Trophoblast cell (in vitro differentiated cells and primary cell): ENCODE results near the gene ZDHHC24.

Source experiments
- DNase-seq, 2 donors: peaks; one replicate each; pipeline ENCODE4 v3.0.0-alpha.2; 2016
- H2AFZ ChIP-seq: 2 replicates; pipeline ENCODE4 v1.6.1; 2013; ENCODE audit warnings: low read length, moderate library complexity, mild to moderate bottlenecking; ENCODE audit not compliant: insufficient read depth, poor library complexity
- H2AK5ac ChIP-seq: 2 replicates; pipeline ENCODE4 v1.6.1; 2013; ENCODE audit warnings: mild to moderate bottlenecking, low read length
- H2BK120ac ChIP-seq: 2 replicates; pipeline ENCODE4 v1.6.1; 2013; ENCODE audit warnings: low read length, mild to moderate bottlenecking, moderate library complexity; ENCODE audit not compliant: insufficient read depth, poor library complexity
- H2BK12ac ChIP-seq: 2 replicates; pipeline ENCODE4 v1.6.1; 2013; ENCODE audit warnings: mild to moderate bottlenecking, low read length, moderate library complexity
- H2BK5ac ChIP-seq: 2 replicates; pipeline ENCODE4 v1.6.1; 2013; ENCODE audit warnings: low read length, low read depth, moderate library complexity, mild to moderate bottlenecking; ENCODE audit not compliant: poor library complexity
- H3K14ac ChIP-seq: 2 replicates; pipeline ENCODE4 v1.6.1; 2013; ENCODE audit warnings: mild to moderate bottlenecking, low read length
- H3K18ac ChIP-seq: 2 replicates; pipeline ENCODE4 v1.6.1; 2013; ENCODE audit warnings: mild to moderate bottlenecking, low read length
- H3K23ac ChIP-seq: 2 replicates; pipeline ENCODE4 v1.6.1; 2013; ENCODE audit warnings: low read length
- H3K27ac ChIP-seq: 2 replicates; pipeline ENCODE4 v1.5.1; 2013; ENCODE audit warnings: low read depth, mild to moderate bottlenecking, inconsistent platforms, low read length, moderate library complexity
- H3K27me3 ChIP-seq: 2 replicates; pipeline ENCODE4 v1.6.1; 2013; ENCODE audit warnings: inconsistent platforms, mild to moderate bottlenecking, low read length, moderate library complexity; ENCODE audit not compliant: insufficient read depth
- H3K36me3 ChIP-seq, 2 experiments: 1 replicate in 1 of 2; 2 replicates in 1 of 2; pipeline ENCODE4 v1.6.1; 2013; ENCODE audit warnings: low read length in 2 of 2, mild to moderate bottlenecking in 2 of 2, moderate library complexity in 1 of 2; ENCODE audit not compliant: insufficient read depth in 2 of 2, control insufficient read depth in 1 of 2
- H3K4ac ChIP-seq: 2 replicates; pipeline ENCODE4 v1.6.1; 2013; ENCODE audit warnings: low read depth, mild to moderate bottlenecking, low read length, moderate library complexity
- H3K4me1 ChIP-seq, 2 experiments: 1 replicate in 1 of 2; 2 replicates in 1 of 2; pipeline ENCODE4 v1.6.1; 2013; ENCODE audit warnings: low read length in 2 of 2, mild to moderate bottlenecking in 2 of 2, moderate library complexity in 1 of 2; ENCODE audit not compliant: insufficient read depth in 2 of 2, control insufficient read depth in 1 of 2
- H3K4me2 ChIP-seq: 2 replicates; pipeline ENCODE4 v1.6.1; 2013; ENCODE audit warnings: inconsistent platforms, mild to moderate bottlenecking, low read length, moderate library complexity
- H3K4me3 ChIP-seq: 2 replicates; pipeline ENCODE4 v1.5.1; 2013; ENCODE audit warnings: mild to moderate bottlenecking, low read depth, low read length, inconsistent platforms
- H3K79me1 ChIP-seq: one replicate; pipeline ENCODE4 v1.6.1; 2013; ENCODE audit warnings: low read length
- H3K79me2 ChIP-seq: 2 replicates; pipeline ENCODE4 v1.6.1; 2013; ENCODE audit warnings: low read length, mild to moderate bottlenecking; ENCODE audit not compliant: control insufficient read depth, insufficient read depth, poor library complexity
- H3K9ac ChIP-seq: 2 replicates; pipeline ENCODE4 v1.6.1; 2013; ENCODE audit warnings: mild to moderate bottlenecking, low read length
- H3K9me3 ChIP-seq: 2 replicates; pipeline ENCODE4 v1.6.1; 2013; ENCODE audit warnings: low read depth, mild to moderate bottlenecking, control low read depth, inconsistent platforms, low read length; ENCODE audit not compliant: insufficient read depth
- H4K12ac ChIP-seq: 2 replicates; pipeline ENCODE4 v1.6.1; 2013; ENCODE audit warnings: low read depth, mild to moderate bottlenecking, low read length, moderate library complexity
- H4K8ac ChIP-seq: 2 replicates; pipeline ENCODE4 v1.6.1; 2013; ENCODE audit warnings: low read depth, mild to moderate bottlenecking, low read length, moderate library complexity
- H4K91ac ChIP-seq: one replicate; pipeline ENCODE4 v1.6.1; 2013; ENCODE audit warnings: low read depth, mild to moderate bottlenecking, low read length, moderate library complexity
- WGBS: extraction: QIAGEN DNeasy Blood & Tissue Kit; methylation state at CpG from one replicate; pipeline ENCODE4 v1.1.7; 2013; ENCODE audit warnings: missing lambda C conversion rate; ENCODE audit not compliant: insufficient read length, insufficient coverage; ENCODE audit errors: extremely low coverage; 5-methylcytosine and 5-hydroxymethylcytosine counted together

The ZDHHC24 gene

DNA sequence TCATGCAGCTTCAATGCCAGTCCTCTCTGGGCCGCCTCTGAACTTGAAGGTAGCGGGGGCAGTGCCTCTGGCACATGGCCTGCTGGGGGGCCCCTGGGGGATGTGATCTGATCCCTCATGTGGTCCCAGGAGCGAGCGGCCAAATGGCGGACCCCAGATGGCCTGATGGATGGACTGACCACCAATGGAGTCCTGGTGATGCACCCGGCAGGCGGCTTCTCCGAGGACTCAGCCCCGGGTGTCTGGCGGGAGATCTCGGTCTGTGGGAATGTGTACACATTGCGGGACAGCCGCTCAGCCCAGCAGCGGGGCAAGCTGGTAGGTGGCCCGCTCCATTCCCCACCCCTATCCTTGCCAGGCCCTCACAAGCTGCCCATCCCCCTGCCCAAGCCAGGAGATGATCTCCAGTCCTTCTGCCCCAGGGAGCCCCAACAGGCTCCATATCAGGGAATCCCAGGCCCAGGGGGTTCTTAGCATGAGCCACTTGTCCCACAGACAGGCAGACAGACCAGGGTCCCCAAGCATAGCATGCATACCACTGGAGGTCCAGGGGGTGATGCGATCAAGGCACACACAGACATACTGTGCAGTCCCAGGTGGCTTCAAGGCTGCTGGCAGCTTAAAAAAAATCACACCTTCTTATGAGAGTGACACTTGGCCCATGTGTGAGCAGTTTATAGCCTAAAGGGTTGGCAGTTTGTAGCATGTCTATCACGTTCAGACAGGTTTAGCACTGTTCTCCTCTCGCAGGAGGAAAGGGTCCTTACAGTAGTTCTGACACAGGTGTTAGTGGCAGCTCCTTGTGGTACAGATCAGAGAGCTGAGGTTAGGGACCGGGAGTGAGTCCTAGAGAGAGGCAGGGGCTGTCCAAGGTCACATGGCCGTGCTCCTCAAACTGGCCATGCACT, 72.0 kb downstream of the ZDHHC24 start:
- H3K4me3 ChIP-seq, result no peak overlapping the region
- H3K14ac ChIP-seq, result no peak overlapping the region
- peaks cover 12 to 20% of the 10 kb centered on the region in 2 experiments for H3K36me3 ChIP-seq
- H3K27ac ChIP-seq, result no peak overlapping the region
- no peaks in the 10 kb centered on the region for H3K9me3 ChIP-seq
- no peak overlapping the region for H2AFZ ChIP-seq
- no peaks in the 10 kb centered on the region for H3K79me1 ChIP-seq
- peaks cover 0 to 2% of the 10 kb centered on the region in 2 experiments for H3K4me1 ChIP-seq
- no peak overlapping the region for H4K91ac ChIP-seq
- H3K27me3 ChIP-seq, result no peaks in the 10 kb centered on the region
- no peak overlapping the region for H2BK120ac ChIP-seq
- H2AK5ac ChIP-seq, result no peak overlapping the region
- WGBS, result no CpG with 5 or more reads among the region's 20 CpGs
- H4K8ac ChIP-seq, result no peak overlapping the region
- H3K18ac ChIP-seq, result no peak overlapping the region
- H3K4ac ChIP-seq, result no peak overlapping the region
- no peak for DNase-seq
- no peak overlapping the region for H3K23ac ChIP-seq
- no peak overlapping the region for H4K12ac ChIP-seq
- no peak overlapping the region for H2BK5ac ChIP-seq
- no peaks in the 10 kb centered on the region for H3K79me2 ChIP-seq
- H2BK12ac ChIP-seq, result no peak overlapping the region
- no peak overlapping the region for H3K4me2 ChIP-seq
- H3K9ac ChIP-seq, result no peak overlapping the region

GRCh38 chr11:66473167-66473566, 72.7 kb downstream of the ZDHHC24 start:
- no peak overlapping the region for H3K18ac ChIP-seq

GRCh38 chr11:66472054-66472453, 73.8 kb downstream of the ZDHHC24 start:
- no peak overlapping the region for H3K9ac ChIP-seq
- peaks cover 12 to 22% of the 10 kb centered on the region in 2 experiments for H3K36me3 ChIP-seq
- H2BK12ac ChIP-seq, result no peak overlapping the region
- H2AK5ac ChIP-seq, result no peak overlapping the region
- no peaks in the 10 kb centered on the region for H3K27me3 ChIP-seq
- no peak overlapping the region for H3K14ac ChIP-seq
- H3K4me2 ChIP-seq, result no peak overlapping the region
- no peak overlapping the region for H2AFZ ChIP-seq
- H3K23ac ChIP-seq, result no peak overlapping the region
- H2BK5ac ChIP-seq, result no peak overlapping the region
- peaks cover 9 to 10% of the 10 kb centered on the region in 2 experiments for H3K4me1 ChIP-seq
- no peak overlapping the region for H4K91ac ChIP-seq
- WGBS, result no CpG with 5 or more reads among the region's 9 CpGs
- H3K9me3 ChIP-seq, result no peaks in the 10 kb centered on the region
- no peak overlapping the region for H3K4me3 ChIP-seq
- no peak overlapping the region for H2BK120ac ChIP-seq
- no peak overlapping the region for H3K27ac ChIP-seq
- peaks cover 4% of the 10 kb centered on the region for H3K79me1 ChIP-seq
- H3K79me2 ChIP-seq, result peaks cover 4% of the 10 kb centered on the region
- no peak overlapping the region for H3K4ac ChIP-seq
- H4K12ac ChIP-seq, result no peak overlapping the region
- DNase-seq, result no peak
- no peak overlapping the region for H3K18ac ChIP-seq
- H4K8ac ChIP-seq, result no peak overlapping the region

More at GRCh38 chr11:66473167-66473566, 72.7 kb downstream of the ZDHHC24 start:
- H3K27ac ChIP-seq, result no peak overlapping the region
- no peak overlapping the region for H2AFZ ChIP-seq
- H2BK5ac ChIP-seq, result no peak overlapping the region
- H3K9me3 ChIP-seq, result no peaks in the 10 kb centered on the region
- no peaks in the 10 kb centered on the region for H3K79me1 ChIP-seq
- H3K4me1 ChIP-seq, result peaks cover 0 to under 1% of the 10 kb centered on the region in 2 experiments
- no peak overlapping the region for H3K14ac ChIP-seq
- no CpG with 5 or more reads among the region's 11 CpGs for WGBS
- no peak overlapping the region for H2BK12ac ChIP-seq
- no peak overlapping the region for H2AK5ac ChIP-seq
- no peak overlapping the region for H3K4me2 ChIP-seq
- no peaks in the 10 kb centered on the region for H3K27me3 ChIP-seq
- no peak overlapping the region for H3K4me3 ChIP-seq
- no peak overlapping the region for H3K4ac ChIP-seq
- no peak overlapping the region for H4K12ac ChIP-seq
- H2BK120ac ChIP-seq, result no peak overlapping the region
- H3K79me2 ChIP-seq, result no peaks in the 10 kb centered on the region
- no peak for DNase-seq
- H4K91ac ChIP-seq, result no peak overlapping the region
- no peak overlapping the region for H4K8ac ChIP-seq
- H3K36me3 ChIP-seq, result peaks cover 12 to 22% of the 10 kb centered on the region in 2 experiments
- H3K9ac ChIP-seq, result no peak overlapping the region
- no peak overlapping the region for H3K23ac ChIP-seq

DNA sequence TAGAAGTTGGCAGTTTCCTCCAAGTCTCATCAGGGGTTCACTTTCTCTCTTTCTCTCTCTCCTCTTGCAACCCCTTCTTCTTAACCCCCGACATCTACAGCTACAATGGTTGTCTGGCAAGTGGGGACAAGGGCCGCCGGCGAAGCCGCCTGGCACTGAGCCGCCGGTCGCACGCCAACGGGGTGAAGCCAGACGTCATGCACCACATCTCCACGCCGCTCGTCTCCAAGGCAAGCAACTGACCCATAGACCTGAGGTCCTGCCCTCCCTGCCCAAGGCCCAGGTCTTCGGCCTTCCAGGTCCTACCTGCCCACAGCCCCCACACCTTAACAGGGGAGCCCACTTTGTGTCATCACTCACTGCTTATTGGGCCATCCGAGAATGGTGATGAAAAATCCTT, 74.7 kb downstream of the ZDHHC24 start:
- DNase-seq, result no peak
- Histone ChIP-seq H2AK5ac (no peak overlapping the region), H3K79me1 (peaks cover 9% of the 10 kb centered on the region), H4K12ac (no peak overlapping the region), H3K79me2 (peaks cover 4% of the 10 kb centered on the region), H3K27me3 (no peaks in the 10 kb centered on the region), H4K8ac (no peak overlapping the region), H3K18ac (no peak overlapping the region), H3K14ac (no peak overlapping the region), H4K91ac (no peak overlapping the region), H2BK120ac (no peak overlapping the region), H3K27ac (no peak overlapping the region), H3K23ac (no peak overlapping the region), H3K4me1 (peaks cover 9 to 10% of the 10 kb centered on the region in 2 experiments), H2BK12ac (no peak overlapping the region), H3K4ac (no peak overlapping the region), H3K9me3 (no peaks in the 10 kb centered on the region), H2AFZ (no peak overlapping the region), H2BK5ac (no peak overlapping the region), H3K4me3 (no peak overlapping the region), H3K4me2 (no peak overlapping the region), H3K9ac (no peak overlapping the region), H3K36me3 (peaks cover 12 to 22% of the 10 kb centered on the region in 2 experiments)
- no CpG with 5 or more reads among the region's 16 CpGs for WGBS
